ENCODE data around the gene PNPLA7.
"Not testable (repeated sequence)": the region's sequence is repeated elsewhere in the genome, so short reads cannot be mapped to it uniquely, and the experiment has no call there.

PNPLA7 gene

GRCh38 chr9:137521405-137521985 is 28.7 kb downstream of the PNPLA7 start:
- intact Hi-C loops (cut with DNase I), result loop anchor here (10.0 kb wide), 1 partner anchor 227 kb away; no protein-coding TSS in a partner anchor
- peak in 1 of 42 donors; percentile 36 for DNase-seq

- DNase-seq, result no peak
- intact Hi-C loops (cut with DNase I), result loop anchor here (10.0 kb wide), 1 partner anchor 226 kb away; no protein-coding TSS in a partner anchor
Measured at GRCh38 chr9:137520614-137521404, 29.4 kb downstream of the PNPLA7 start.

GRCh38 chr9:137519553-137519952 is 30.6 kb downstream of the PNPLA7 start:
- DNase-seq, result no peak
- intact Hi-C loops (cut with DNase I), result no loop called here

GRCh38 chr9:137518661-137519459 is 31.3 kb downstream of the PNPLA7 start:
- peak; percentile 33 to 91 (median 70) for DNase-seq
- intact Hi-C loops (cut with DNase I), result not testable (repeated sequence)

- DNase-seq, result no peak
Measured at GRCh38 chr9:137516144-137516917, 33.9 kb downstream of the PNPLA7 start.

GRCh38 chr9:137515338-137515724 is 34.9 kb downstream of the PNPLA7 start:
- no peak for DNase-seq
- intact Hi-C loops (cut with DNase I), result no loop called here

More at GRCh38 chr9:137516144-137516917, 33.9 kb downstream of the PNPLA7 start:
- intact Hi-C loops (cut with DNase I), result no loop called here

GRCh38 chr9:137514691-137515337 is 35.4 kb downstream of the PNPLA7 start:
- intact Hi-C loops (cut with DNase I), result no loop called here
- no peak for DNase-seq

GRCh38 chr9:137513801-137514570 is 36.2 kb downstream of the PNPLA7 start:
- DNase-seq; intact Hi-C loops (cut with DNase I): not testable (repeated sequence)

- DNase-seq; intact Hi-C loops (cut with DNase I): not testable (repeated sequence)
Measured at GRCh38 chr9:137513136-137513535, 37.1 kb downstream of the PNPLA7 start.

- DNase-seq, result no peak
- intact Hi-C loops (cut with DNase I), result no loop called here
Measured at GRCh38 chr9:137511758-137512463, 38.3 kb downstream of the PNPLA7 start.

GRCh38 chr9:137511126-137511525 is 39.1 kb downstream of the PNPLA7 start:
- DNase-seq; intact Hi-C loops (cut with DNase I): not testable (repeated sequence)

- intact Hi-C loops (cut with DNase I), result no loop called here
- no peak for DNase-seq
Measured at GRCh38 chr9:137509198-137509597, 41.0 kb downstream of the PNPLA7 start.

- intact Hi-C loops (cut with DNase I), result no loop called here
- no peak for DNase-seq
Measured at GRCh38 chr9:137506702-137507171, 43.5 kb downstream of the PNPLA7 start.

- intact Hi-C loops (cut with DNase I), result no loop called here
Measured at GRCh38 chr9:137506274-137506673, 43.9 kb downstream of the PNPLA7 start.

GRCh38 chr9:137505421-137506140 is 44.6 kb downstream of the PNPLA7 start:
- peak in 1 of 42 donors; percentile 2 for DNase-seq
- intact Hi-C loops (cut with DNase I), result no loop called here

More at GRCh38 chr9:137506274-137506673, 43.9 kb downstream of the PNPLA7 start:
- peak in 1 of 42 donors; percentile 0 for DNase-seq

- DNase-seq, result no peak
- intact Hi-C loops (cut with DNase I), result no loop called here
Measured at GRCh38 chr9:137504432-137504777, 45.8 kb downstream of the PNPLA7 start.
